Stimulated activated CD8-positive, alpha-beta memory T cell treated with anti-CD3 and anti-CD28 coated beads, Interleukin-4, amount 100 ng/mL, for 1 hour (primary cell): ENCODE measurements around the gene DPP10.
"Not testable (repeated sequence)": the region's sequence is repeated elsewhere in the genome, so short reads cannot be mapped to it uniquely, and the experiment has no call there.

Experiments
- DNase-seq, 2 donors: peaks; one replicate each; pipeline ENCODE4 v3.0.0-alpha.2; 2020; ENCODE audit warnings: low read depth in 2 of 2, low spot score in 1 of 2

The DPP10 gene

DNA sequence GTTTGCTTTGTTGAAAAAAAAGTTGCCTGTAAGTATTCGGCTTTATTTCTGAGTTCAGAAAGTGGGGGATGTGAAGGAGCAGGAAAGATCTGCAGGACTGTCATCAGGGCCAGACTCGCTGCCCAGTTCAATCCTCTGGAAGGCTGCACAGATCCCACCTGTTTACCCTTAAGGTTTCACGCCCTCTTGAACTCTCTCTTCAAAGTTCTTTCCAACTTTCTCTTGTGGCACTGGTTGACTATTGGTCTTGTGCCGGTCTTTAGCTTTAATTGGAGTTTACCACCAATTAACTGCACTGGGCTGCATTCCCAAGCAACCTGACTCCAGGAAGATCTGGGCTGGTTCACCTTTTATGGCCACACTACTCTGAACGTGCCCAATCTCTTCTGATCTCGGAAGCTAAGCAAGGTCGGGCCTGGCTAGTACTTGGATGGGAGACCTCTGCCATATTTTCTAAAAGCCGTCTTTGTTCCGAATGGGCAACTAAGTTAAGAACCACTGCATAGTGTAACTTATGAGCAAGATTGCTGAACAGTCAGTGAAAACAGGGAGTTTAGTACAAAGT lies 495.0 kb downstream of the DPP10 start:
- no peak for DNase-seq

DNA sequence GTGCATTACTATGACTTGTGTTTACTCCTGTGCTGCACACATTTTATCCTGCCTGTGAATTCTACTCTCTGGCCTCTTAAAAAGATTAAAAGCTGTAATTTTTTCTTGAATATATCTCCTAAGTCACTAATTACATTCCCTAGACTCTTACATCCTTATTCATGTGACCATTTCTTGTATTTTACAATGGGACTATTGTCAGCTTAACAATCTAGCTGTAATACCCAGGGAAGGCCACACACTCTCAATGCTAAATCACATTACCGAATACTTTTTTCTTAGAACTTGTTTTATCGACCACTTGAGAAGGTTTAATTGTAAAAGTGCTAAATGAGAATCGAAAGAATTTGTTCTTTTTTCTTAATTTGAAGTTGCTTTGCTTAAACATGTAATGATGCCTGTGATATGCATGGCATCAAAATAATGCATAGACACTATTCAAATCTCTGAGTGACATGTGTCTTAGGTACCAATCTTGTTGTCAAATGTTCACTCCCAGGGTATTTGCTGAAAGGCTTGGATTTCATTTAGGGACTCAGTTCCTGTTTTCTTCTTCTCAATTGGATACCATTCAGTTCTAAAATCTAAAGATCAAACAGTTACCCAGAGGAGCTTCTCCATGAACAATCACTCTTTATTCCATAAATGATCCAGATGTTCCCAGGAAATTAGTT lies 498.5 kb downstream of the DPP10 start:
- DNase-seq: no peak

DNA sequence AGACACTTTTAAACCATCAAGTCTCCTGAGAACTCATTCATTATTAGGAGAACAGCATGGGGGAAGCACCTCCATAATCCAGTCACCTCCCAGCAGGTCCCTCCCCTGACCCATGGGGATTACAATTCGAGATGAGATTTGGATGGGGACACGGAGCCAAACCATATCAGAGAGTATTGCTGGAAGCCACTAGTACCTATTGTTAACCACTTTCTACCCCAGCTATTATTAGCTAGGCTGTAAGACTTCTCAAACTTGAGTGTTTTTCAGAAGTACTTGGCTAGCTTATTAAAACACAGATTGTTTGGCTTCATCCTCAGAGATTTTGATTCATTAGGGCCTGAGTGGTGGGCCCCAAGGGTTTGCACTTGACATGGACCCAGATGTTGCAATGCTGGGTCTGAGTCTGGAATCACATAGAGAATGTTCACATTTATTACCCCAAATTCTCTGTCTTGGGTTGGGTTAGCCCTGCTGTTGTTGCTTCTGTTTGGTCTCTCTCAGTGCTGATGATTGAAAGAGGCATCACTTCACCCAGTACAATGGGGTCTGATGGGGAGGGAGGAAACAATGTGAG lies 506.9 kb downstream of the DPP10 start:
- DNase-seq: no peak

DNA sequence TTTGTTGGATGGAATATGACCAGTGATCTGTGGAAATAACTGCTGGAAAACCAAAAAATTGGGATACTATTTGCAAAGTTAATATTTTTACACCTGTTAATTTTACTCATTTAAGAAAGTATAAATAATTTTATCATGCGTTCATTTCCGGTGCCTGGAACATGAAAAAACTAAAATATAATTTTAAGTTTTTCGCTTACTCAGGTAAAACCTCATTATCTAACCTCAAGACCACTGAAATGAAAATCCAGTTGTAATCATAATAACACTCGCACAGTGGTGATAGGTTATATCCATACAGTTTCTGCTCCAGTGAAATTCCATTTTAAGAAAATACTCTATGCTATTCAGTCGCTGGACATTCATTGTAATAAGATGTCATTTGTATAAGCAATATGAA lies 517.9 kb downstream of the DPP10 start:
- no peak for DNase-seq

DNA sequence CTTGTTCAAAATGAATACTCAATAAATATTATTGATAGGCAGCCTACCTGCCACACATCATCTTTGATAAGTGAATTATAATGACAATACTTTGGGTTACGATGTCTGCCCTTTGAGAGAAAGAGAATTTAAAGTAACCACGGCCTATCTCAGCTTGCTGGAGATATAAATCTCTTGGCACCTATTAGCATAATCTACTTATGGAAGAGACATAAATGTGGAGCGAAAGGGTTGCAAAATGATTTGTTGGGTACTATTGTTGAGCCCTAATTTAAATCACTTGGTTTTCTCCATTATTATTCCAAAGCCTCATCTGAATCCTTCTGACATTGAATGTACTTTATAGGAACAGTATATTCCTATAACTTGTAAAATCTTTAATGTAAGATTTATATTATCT lies 520.1 kb downstream of the DPP10 start:
- no peak for DNase-seq

DNA sequence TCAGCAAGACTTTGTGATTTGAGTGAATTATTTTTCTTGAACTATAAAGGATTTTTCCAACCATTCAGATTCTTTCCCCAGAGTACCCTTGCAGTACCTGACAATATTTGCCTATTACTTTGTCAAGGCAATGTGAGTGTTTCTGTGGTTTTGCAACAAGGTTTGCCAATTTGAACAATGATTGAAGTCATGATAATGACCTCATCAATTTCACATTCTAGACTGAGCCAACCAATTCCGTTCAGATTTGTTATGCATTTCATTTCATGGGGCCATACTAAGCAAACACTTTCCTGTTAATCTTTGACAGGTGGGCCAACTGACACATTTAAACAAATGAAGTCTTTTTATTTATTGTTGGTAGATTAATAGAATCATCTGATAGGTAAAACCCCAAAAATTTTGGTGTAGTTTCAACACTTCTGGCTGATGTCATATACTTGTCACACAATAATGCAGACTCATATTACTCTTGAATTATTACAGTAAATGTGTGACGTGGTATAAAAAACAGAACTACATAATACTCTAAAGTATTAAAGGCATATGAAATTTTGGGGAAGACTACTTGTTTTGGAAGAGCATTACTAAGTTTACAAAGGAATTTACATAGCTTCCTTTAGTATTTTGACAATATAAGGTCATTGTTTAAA lies 526.4 kb downstream of the DPP10 start:
- no peak for DNase-seq

DNA sequence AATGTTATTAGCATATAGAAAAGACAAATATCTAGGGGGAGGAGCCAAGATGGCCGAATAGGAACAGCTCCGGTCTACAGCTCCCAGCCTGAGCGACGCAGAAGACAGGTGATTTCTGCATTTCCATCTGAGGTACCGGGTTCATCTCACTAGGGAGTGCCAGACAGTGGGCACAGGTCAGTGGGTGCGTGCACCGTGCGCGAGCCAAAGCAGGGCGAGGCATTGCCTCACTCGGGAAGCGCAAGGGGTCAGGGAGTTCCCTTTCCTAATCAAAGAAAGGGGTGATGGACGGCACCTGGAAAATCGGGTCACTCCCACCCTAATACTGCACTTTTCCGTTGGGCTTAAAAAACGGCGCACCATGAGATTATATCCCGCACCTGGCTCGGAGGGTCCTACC lies 561.9 kb downstream of the DPP10 start:
- DNase-seq: not testable (repeated sequence)

DNA sequence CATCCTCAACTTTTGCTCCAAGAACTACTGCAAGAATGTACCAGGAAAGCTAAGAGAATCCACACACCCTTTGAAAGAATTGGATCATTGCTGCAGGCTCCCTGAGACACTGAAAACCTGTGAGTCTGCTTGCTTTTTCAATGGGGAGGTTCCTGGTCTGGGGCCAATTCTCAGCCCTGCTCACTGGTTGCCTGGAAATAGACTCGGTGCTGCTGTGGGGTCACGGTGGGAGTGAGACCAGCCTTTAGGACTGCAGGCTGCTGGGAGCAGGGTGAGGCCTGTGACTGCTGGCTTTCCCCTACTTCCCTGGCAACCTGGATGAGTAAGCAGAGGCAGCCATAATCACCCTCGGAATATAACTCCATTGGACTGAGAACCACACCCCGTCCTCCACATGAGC lies 569.3 kb downstream of the DPP10 start:
- no peak for DNase-seq

DNA sequence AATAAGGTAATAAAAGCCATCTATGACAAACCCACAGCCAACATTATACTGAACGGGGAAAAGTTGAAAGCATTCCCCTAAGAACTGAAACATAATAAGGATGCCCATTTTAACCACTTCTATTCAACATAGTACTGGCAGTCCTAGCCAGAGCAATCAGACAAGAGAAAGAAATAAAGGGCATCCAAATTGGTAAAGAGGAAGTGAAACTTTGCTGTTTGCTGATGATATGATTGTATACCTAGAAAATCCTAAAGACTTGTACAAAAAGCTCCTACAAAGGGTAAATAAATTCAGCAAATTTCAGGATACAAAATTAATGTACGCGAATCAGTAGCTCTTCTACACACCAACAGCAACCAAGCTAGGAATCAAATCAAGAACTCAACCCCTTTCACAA lies 579.6 kb downstream of the DPP10 start:
- DNase-seq: not testable (repeated sequence)

DNA sequence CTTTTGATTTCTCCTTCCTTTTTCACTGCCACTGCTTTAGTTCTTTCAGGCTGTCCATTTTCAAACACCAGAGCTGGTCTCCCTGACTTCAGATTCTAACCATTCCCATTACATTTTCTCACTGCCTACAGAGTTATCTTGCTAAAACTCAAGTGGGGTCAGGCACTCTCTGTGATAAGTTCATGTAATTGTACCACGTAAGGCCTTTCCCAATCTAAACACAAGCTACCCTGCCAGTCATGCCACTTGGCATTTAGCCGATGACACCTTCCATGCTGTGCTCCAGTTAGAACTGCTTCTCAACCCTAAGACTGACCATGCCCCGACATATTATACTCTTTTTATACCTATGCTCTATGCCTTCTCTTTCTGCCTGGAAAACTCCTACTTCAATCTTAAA lies 592.4 kb downstream of the DPP10 start:
- DNase-seq: no peak

DNA sequence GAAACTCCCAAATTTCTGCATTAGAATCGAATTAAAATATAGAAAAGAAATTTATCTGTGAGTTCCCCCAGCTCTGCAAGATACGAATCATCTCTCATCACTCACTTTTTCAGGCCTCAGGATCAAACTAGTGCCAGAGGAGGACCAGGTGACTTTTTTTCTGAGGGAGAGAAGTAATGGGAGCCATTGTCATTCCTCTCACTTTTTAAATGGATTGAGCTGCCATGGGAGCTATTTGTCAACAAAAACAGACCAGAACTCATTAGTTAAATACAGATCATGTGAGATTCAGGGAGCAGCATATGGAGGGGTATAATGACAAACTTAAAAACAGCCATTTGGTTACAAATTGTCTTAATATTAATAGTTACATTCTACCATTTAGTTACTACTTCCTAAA lies 594.4 kb downstream of the DPP10 start:
- no peak for DNase-seq

DNA sequence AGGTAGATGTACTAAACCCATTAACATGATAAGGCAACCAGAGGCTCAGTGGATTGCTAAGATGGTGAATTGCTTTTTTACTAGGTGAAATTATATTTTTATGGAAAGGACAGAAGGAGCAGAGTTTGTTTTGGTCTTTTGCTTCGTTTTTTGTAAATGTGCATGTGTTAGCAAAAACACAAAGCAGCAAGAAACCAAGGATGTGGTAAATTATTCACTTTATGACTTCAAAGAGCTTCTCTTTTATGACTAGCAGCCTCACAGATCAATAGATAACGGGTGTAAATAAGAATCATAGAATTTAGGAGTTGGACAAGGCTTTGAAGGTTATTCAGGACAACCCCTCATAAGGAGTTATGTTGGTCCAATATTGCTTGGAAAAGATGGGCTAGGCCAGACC lies 615.0 kb downstream of the DPP10 start:
- DNase-seq: no peak

DNA sequence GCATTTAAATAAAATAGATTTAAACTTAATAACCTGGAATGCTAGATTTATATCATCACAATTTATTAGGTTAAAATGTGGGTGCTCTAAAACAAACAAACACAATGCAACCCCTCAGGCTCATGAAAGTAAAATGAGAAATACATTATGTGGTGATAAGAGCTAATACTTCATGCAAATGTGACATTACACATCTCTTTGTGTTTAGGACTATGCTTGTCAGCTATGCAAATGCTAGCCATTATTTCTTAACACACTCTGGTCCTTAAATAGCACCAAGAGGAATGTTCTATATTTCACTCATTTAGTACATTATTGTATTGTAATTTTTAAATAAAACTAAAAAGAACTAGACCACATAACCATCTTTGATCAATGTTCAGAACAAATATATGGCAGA lies 627.6 kb downstream of the DPP10 start:
- no peak for DNase-seq

DNA sequence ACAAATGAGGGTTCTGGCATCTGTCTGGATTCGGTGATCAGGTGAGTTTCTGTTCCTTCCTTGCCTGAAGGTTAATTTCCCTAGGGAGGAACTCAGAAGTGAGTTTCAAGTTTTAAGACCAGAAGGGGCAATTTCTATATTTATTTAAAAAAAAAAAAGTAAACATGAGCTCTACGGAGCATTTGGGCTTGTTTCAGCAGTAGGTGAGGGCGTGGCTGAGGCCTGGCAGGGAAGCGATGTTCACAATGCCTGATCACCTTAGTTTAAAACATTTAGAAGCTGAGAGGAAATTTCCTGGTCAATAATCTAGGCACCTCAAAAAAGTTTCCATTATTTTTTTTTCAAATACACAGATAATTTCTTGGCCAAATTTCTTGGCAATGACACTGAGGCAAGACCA lies 629.1 kb downstream of the DPP10 start:
- DNase-seq: no peak

DNA sequence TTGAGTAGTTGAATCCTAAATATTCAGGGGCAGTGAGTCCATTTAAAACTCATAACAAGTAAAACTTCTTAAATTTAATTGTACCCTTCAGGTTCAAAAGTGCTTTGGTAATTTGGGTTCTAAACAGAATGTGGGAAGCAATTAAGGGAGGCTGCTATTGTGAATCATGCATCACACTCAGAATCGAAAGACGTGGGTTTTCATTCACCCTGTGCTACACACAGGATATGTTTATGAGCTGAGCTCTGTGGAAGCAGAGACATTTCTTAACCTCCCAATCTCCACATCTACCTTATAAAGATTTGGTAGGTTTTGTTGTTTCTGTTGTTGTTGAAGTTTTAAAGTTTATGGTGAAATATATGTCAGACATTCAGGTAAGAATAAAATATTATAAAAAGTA lies 633.4 kb downstream of the DPP10 start:
- DNase-seq: no peak

DNA sequence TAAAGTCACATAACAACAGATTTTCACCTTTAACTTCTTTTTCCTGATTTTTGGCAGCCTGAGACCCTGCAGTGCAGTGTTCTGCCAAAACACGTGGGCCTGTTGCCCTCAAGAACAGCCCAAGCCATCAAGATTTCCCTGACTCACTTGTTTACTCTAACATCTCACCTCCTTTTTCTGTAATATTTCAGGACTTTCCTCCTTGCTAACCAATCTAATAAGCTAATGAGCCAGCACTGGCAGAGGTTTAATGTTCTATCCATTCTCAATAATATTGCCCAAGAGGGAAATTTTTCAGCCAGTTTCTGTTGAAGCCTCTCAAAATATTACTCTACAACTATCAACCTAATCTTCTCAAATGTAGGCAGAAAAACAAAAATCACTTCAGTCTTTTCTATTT lies 635.2 kb downstream of the DPP10 start:
- DNase-seq: no peak

DNA sequence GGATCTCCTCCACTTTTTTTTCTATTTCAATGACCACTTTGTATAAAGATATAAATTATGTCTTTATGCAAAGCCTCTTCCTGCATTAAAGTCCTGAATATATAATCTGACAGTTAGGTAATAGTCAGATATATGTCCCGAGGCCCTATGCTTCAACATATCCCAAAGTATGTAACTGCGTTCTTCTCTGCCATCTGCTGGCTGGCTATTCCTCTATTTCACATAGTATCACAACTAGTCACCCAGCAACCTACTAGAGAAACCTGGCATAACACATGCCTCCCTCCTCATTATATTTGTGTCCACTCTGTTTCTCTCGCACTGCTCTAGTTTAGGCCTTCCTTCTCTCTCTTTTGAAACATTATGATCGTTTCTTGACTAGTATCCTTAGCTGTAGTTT lies 640.8 kb downstream of the DPP10 start:
- DNase-seq: no peak

DNA sequence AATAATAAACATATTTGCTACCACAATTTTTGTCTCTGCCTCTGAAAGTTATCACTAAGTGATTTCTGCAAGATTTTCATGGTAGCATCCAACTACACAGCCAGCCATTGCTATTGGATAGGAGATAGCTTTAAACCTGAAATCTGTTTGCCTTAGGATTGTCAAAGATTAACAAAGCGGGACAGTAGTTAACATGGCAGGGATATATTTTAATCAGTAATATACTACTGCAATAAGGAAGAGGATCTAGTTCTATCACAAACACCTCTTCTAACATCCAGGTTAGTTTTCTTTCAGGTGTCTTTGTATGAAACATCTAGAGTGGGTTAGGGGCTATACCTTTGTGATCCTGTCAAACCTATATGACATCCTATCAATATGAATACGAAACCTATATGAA lies 641.3 kb downstream of the DPP10 start:
- DNase-seq: no peak

DNA sequence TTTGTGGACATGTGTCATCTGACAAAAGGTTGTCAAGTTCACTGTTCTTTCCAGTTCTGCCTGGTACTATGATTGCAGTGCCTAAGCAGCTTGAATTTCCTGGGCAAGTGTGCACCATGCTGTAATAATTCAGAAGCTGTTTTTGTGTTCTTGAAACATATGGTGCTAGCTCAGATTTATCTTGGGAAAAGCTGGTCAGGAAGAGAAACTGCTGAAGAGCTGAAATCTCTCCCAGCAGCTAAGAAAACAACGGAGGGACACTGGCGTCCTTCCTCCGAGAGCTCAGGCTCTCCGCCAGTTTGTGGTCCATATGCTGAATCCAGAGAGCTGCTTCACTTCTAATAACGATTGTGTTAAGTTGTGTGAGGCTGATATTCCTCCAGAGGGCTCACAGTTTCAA lies 642.0 kb downstream of the DPP10 start:
- DNase-seq: no peak

DNA sequence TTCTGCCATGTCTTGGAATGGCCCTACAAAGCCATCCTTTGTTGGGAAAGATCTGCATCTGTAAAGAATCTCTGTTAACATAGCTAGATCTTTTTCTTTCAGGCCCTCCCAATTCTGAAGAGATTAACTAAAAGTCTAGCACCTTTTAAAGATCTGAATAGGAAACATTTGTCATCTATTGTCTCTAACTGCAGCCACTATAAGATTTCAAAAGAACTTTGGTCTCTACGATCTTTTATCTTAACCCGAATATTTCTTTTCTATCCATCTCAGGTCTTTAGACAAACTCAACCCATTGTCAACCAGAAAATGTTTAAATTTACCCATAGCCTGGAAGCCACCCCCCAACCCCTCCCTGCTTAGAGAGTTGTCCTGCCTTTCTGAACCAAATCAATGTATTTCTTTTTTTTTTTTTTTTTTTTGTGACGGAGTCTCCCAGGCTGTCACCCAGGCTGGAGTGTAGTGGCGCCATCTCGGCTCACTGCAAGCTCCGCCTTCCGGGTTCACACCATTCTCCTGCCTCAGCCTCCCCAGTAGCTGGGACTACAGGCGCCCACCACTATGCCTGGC lies 643.7 kb downstream of the DPP10 start:
- DNase-seq: not testable (repeated sequence)

DNA sequence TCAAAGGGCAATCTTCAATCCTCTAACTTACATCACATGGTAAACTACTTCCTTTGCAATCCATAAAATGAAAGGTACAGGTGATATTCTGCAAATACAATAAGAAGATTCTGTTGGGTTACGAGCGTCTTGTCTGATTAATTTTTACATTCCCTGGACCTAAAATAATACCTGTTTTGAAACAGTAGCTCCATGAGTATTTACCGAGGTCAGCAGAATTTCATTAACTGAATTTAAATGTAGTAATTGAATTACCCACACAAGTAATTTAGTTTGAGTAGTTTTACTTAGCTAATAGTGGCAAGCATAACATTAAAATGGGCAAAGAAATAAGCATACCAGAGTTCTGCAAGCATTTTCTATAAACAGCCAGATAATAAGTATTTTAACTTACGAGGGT lies 652.0 kb downstream of the DPP10 start:
- DNase-seq: no peak

DNA sequence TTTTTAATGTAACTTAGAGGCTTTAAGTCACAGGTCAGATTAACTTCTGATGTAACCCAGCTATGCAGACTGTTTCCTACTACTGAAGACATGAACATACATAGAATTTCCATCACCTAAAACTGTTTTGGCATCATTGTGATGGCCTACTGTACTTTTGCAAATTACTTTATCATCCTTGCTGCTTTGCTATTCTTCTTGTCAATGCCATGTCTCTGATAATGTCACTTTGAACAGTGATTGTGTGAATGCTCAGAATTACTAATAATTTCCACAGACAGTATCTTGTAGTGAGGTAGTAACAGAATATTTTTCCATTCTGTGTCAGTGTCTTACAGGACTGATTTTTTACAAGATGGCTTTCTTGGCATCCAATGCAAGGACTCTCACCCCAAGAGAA lies 663.5 kb downstream of the DPP10 start:
- DNase-seq: no peak
